Measurements from ENCODE around the gene SMG7.
A peak's percentile ranks its signal among the peaks of the same experiment; 100 is the strongest.

Gene SMG7

GRCh38 chr1:183506561-183506960 lies 34.3 kb downstream of the SMG7 start:
- FAIRE-seq (no peak), DNase-seq (ENCODE audit: low spot score) (no peak)

- DNase-seq (ENCODE audit: low spot score) = no peak
- no peak for FAIRE-seq
These were observed 36.4 kb downstream of the SMG7 start for GRCh38 chr1:183508694-183509093.

GRCh38 chr1:183512450-183512849 lies 40.2 kb downstream of the SMG7 start:
- FAIRE-seq = no peak
- DNase-seq (ENCODE audit: low spot score) = no peak

- DNase-seq (ENCODE audit: low spot score) = no peak
- FAIRE-seq = peak; percentile 40
These were observed 41.9 kb downstream of the SMG7 start for GRCh38 chr1:183514235-183514634.

- DNase-seq (ENCODE audit: low spot score) = peak; percentile 52
These were observed 42.8 kb downstream of the SMG7 start for GRCh38 chr1:183515002-183515689.

GRCh38 chr1:183516725-183517124 lies 44.4 kb downstream of the SMG7 start:
- DNase-seq (ENCODE audit: low spot score) = no peak
- FAIRE-seq = no peak

More at GRCh38 chr1:183515002-183515689, 42.8 kb downstream of the SMG7 start:
- FAIRE-seq = peak; percentile 25

GRCh38 chr1:183517401-183517800 lies 45.1 kb downstream of the SMG7 start:
- no peak for DNase-seq (ENCODE audit: low spot score)
- no peak for FAIRE-seq

- no peak for FAIRE-seq
- DNase-seq (ENCODE audit: low spot score) = no peak
These were observed 48.1 kb downstream of the SMG7 start for GRCh38 chr1:183520379-183520778.

GRCh38 chr1:183522104-183522503 lies 49.8 kb downstream of the SMG7 start:
- DNase-seq (ENCODE audit: low spot score) (no peak), FAIRE-seq (no peak)

GRCh38 chr1:183528577-183528976 lies 56.3 kb downstream of the SMG7 start:
- FAIRE-seq (no peak), DNase-seq (ENCODE audit: low spot score) (no peak)

- FAIRE-seq (no peak), DNase-seq (ENCODE audit: low spot score) (no peak)
These were observed 61.4 kb downstream of the SMG7 start for GRCh38 chr1:183533617-183534174.

- no peak for DNase-seq (ENCODE audit: low spot score)
- FAIRE-seq = no peak
These were observed 65.1 kb downstream of the SMG7 start for GRCh38 chr1:183537405-183537804.

- FAIRE-seq = peak; percentile 72
- DNase-seq (ENCODE audit: low spot score) = peak; percentile 50
These were observed 71.4 kb downstream of the SMG7 start for GRCh38 chr1:183543619-183544204.

GRCh38 chr1:183544598-183545297 lies 72.4 kb downstream of the SMG7 start:
- FAIRE-seq = peak; percentile 65
- DNase-seq (ENCODE audit: low spot score) = peak; percentile 50

GRCh38 chr1:183546427-183546826 lies 74.1 kb downstream of the SMG7 start:
- DNase-seq (ENCODE audit: low spot score) (no peak), FAIRE-seq (no peak)

- DNase-seq (ENCODE audit: low spot score) (peak; percentile 78), FAIRE-seq (peak; percentile 92)
These were observed 75.8 kb downstream of the SMG7 start for GRCh38 chr1:183548116-183548515.

GRCh38 chr1:183550915-183551314 lies 78.6 kb downstream of the SMG7 start:
- DNase-seq (ENCODE audit: low spot score) = no peak
- FAIRE-seq = no peak

- no peak for DNase-seq (ENCODE audit: low spot score)
- no peak for FAIRE-seq
These were observed 79.6 kb downstream of the SMG7 start for GRCh38 chr1:183551924-183552323.

- no peak for FAIRE-seq
These were observed 80.1 kb downstream of the SMG7 start for GRCh38 chr1:183552441-183552840.

GRCh38 chr1:183552891-183553290 lies 80.6 kb downstream of the SMG7 start:
- FAIRE-seq (no peak), DNase-seq (ENCODE audit: low spot score) (no peak)

More at GRCh38 chr1:183552441-183552840, 80.1 kb downstream of the SMG7 start:
- no peak for DNase-seq (ENCODE audit: low spot score)

GRCh38 chr1:183553331-183553730 lies 81.0 kb downstream of the SMG7 start:
- DNase-seq (ENCODE audit: low spot score) (no peak), FAIRE-seq (no peak)

GRCh38 chr1:183553764-183554163 lies 81.5 kb downstream of the SMG7 start:
- no peak for DNase-seq (ENCODE audit: low spot score)
- FAIRE-seq = no peak
